Measurements from ENCODE around the gene OGDH. TPM values are rescaled to one million over a fixed set of nuclear protein-coding genes. Genes with fewer than 3 reads are reported as not detected.

The OGDH gene
- total and polyA plus RNA-seq, 2 of the 4 experiments (the other 2 are of a cell fraction), result 47.4 to 56.5 TPM

- ATAC-seq (ENCODE audit: low read depth), result no peak
- no TSS peak for BruUV-seq (replicated peaks)
These were observed 79.3 kb downstream of the OGDH start for GRCh38 chr7:44685723-44686122.

More at GRCh38 chr7:44685723-44686122, 79.3 kb downstream of the OGDH start:
- Histone ChIP-seq H4K5ac (ENCODE audit: low read depth, low read length) (no peak overlapping the region), H3K56ac (ENCODE audit: extremely low read depth, insufficient read depth, low read length) (no peak overlapping the region), H3K23ac (ENCODE audit: low read depth, low read length) (no peak overlapping the region), H3K79me1 (ENCODE audit: low read depth in 1 of 2, low read length in 2 of 2) (peaks cover 0 to 4% of the 10 kb centered on the region in 2 experiments; a peak in 1 of 4 replicates), H3K27ac (ENCODE audit: insufficient read depth, low read length) (no peak overlapping the region), H3K9me1 (ENCODE audit: insufficient read depth, low read length) (peaks cover 10% of the 10 kb centered on the region; the same call in 1 of the 2 replicates), H3K14ac (replicated peaks; ENCODE audit: low read depth, low read length) (no peak overlapping the region), H3K4ac (ENCODE audit: low read depth, low read length) (no peak overlapping the region), H3K18ac (ENCODE audit: low read depth, low read length) (no peak overlapping the region), H2AFZ (replicated peaks; ENCODE audit: low read length, poor library complexity) (no peak overlapping the region), H3K4me3 (ENCODE audit: insufficient read depth, low read depth, low read length) (no peak overlapping the region), H4K8ac (ENCODE audit: low read depth in 2 of 2, low read length in 2 of 2) (no peak overlapping the region), H2BK120ac (ENCODE audit: low read depth, low read length) (no peak overlapping the region), H3K36me3 (ENCODE audit: control insufficient read depth, insufficient read depth, low read length) (peaks cover 15% of the 10 kb centered on the region), H2AK5ac (ENCODE audit: low read depth, low read length) (no peak overlapping the region), H3K4me2 (ENCODE audit: low read depth, low read length) (no peak overlapping the region), H4K91ac (ENCODE audit: insufficient read depth, low read depth, low read length) (no peak overlapping the region), H2BK5ac (ENCODE audit: low read depth, low read length, poor library complexity, severe bottlenecking) (no peak overlapping the region), H3K9ac (ENCODE audit: low read depth, low read length) (no peak overlapping the region), H2BK15ac (ENCODE audit: low read depth, low read length) (no peak overlapping the region), H2AK9ac (replicated peaks; ENCODE audit: low read depth, low read length, poor library complexity) (no peak overlapping the region), H3K4me1 (ENCODE audit: control insufficient read depth, insufficient read depth, low read length) (no peaks in the 10 kb centered on the region), H2BK20ac (ENCODE audit: low read depth, low read length) (no peak overlapping the region), H3K27me3 (ENCODE audit: control insufficient read depth, insufficient read depth, low read length) (no peaks in the 10 kb centered on the region), H4K20me1 (ENCODE audit: insufficient read depth, low read length) (no peaks in the 10 kb centered on the region), H3K9me3 (ENCODE audit: control insufficient read depth, insufficient read depth, low read length) (no peaks in the 10 kb centered on the region)
- TF ChIP-seq CEBPB (IDR thresholded peaks at IDR 0.05; ENCODE audit: low read depth, low read length) (no peak), RFX5 (IDR thresholded peaks at IDR 0.05; ENCODE audit: low read depth, low read length) (no peak), CTCF (conservative IDR thresholded peaks at IDR 0.05; ENCODE audit: low read depth, low read length) (no peak), MAZ (IDR thresholded peaks at IDR 0.05; ENCODE audit: borderline replicate concordance, low read depth, low read length) (no peak), RAD21 (IDR thresholded peaks at IDR 0.05; ENCODE audit: low read length) (no peak), NFE2L2 (IDR thresholded peaks at IDR 0.05; ENCODE audit: low read depth, low read length) (no peak), POLR2A (IDR thresholded peaks at IDR 0.05; ENCODE audit: low read depth, low read length) (no peak), CHD1 (IDR thresholded peaks at IDR 0.05; ENCODE audit: low read depth, low read length) (no peak), BHLHE40 (IDR thresholded peaks at IDR 0.05; ENCODE audit: low read depth, low read length) (no peak), SMC3 (IDR thresholded peaks at IDR 0.05; ENCODE audit: low read depth, low read length) (no peak), FOS (IDR thresholded peaks at IDR 0.05; ENCODE audit: low read depth, low read length) (no peak), USF2 (IDR thresholded peaks at IDR 0.05; ENCODE audit: low read depth, low read length) (no peak), RCOR1 (IDR thresholded peaks at IDR 0.05; ENCODE audit: insufficient replicate concordance, low read length) (no peak), MAFK (IDR thresholded peaks at IDR 0.05; ENCODE audit: low read depth, low read length) (no peak)
- TF ChIP-seq, protein P1, sequence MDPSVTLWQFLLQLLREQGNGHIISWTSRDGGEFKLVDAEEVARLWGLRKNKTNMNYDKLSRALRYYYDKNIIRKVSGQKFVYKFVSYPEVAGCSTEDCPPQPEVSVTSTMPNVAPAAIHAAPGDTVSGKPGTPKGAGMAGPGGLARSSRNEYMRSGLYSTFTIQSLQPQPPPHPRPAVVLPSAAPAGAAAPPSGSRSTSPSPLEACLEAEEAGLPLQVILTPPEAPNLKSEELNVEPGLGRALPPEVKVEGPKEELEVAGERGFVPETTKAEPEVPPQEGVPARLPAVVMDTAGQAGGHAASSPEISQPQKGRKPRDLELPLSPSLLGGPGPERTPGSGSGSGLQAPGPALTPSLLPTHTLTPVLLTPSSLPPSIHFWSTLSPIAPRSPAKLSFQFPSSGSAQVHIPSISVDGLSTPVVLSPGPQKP (IDR thresholded peaks at IDR 0.05; ENCODE audit: borderline replicate concordance, low read depth, low read length), result no peak
- ChIA-PET CTCF (no interaction called here), POLR2A (ENCODE audit: unreplicated experiment) (no interaction called here)
- dilution Hi-C loops (cut with HindIII; ENCODE audit: low sequenced_read_pairs, unreplicated experiment) (no loop called here), intact Hi-C loops (cut with micrococcal nuclease) (no loop called here), in situ Hi-C loops (cut with MboI; ENCODE audit: low sequenced_read_pairs) (no loop called here)
- WGBS, 2 experiments (ENCODE audit: extremely low coverage in 2 of 2, insufficient read length in 1 of 2), result no CpG with 5 or more reads among the region's 1 CpG
- no peak for DNase-seq

All from IMR-90 (cell line).